ENCODE results near the gene PCDHGA2.
"Not testable (repeated sequence)": the region's sequence is repeated elsewhere in the genome, so short reads cannot be mapped to it uniquely, and the experiment has no call there.

DNA sequence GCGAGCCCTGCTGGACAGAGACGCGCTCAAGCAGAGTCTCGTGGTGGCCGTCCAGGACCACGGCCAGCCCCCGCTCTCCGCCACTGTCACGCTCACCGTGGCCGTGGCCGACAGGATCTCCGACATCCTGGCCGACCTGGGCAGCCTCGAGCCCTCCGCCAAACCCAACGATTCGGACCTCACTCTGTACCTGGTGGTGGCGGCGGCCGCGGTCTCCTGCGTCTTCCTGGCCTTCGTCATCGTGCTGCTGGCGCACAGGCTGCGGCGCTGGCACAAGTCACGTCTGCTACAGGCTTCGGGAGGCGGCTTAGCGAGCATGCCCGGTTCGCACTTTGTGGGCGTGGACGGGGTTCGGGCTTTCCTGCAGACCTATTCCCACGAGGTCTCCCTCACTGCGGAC is 6.0 kb upstream of the PCDHGA2 start:
- TF ChIP-seq, protein P1, sequence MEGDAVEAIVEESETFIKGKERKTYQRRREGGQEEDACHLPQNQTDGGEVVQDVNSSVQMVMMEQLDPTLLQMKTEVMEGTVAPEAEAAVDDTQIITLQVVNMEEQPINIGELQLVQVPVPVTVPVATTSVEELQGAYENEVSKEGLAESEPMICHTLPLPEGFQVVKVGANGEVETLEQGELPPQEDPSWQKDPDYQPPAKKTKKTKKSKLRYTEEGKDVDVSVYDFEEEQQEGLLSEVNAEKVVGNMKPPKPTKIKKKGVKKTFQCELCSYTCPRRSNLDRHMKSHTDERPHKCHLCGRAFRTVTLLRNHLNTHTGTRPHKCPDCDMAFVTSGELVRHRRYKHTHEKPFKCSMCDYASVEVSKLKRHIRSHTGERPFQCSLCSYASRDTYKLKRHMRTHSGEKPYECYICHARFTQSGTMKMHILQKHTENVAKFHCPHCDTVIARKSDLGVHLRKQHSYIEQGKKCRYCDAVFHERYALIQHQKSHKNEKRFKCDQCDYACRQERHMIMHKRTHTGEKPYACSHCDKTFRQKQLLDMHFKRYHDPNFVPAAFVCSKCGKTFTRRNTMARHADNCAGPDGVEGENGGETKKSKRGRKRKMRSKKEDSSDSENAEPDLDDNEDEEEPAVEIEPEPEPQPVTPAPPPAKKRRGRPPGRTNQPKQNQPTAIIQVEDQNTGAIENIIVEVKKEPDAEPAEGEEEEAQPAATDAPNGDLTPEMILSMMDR (IDR thresholded peaks at IDR 0.05), result not testable (repeated sequence)
- not testable (repeated sequence) for TF ChIP-seq POLR2AphosphoS5 (IDR thresholded peaks at IDR 0.05)

All from breast epithelium (tissue), 3 donors.